GM21619 (cell line): Measurements from ENCODE around the gene KRTAP10-1.
"Not testable (repeated sequence)": the region's sequence is repeated elsewhere in the genome, so short reads cannot be mapped to it uniquely, and the experiment has no call there.

ENCODE experiments used
- ATAC-seq: cut with Tn5 transposase; IDR thresholded peaks from one replicate; pipeline ENCODE4 v1.9.1; 2021; ENCODE audit not compliant: unreplicated experiment

Gene KRTAP10-1

DNA sequence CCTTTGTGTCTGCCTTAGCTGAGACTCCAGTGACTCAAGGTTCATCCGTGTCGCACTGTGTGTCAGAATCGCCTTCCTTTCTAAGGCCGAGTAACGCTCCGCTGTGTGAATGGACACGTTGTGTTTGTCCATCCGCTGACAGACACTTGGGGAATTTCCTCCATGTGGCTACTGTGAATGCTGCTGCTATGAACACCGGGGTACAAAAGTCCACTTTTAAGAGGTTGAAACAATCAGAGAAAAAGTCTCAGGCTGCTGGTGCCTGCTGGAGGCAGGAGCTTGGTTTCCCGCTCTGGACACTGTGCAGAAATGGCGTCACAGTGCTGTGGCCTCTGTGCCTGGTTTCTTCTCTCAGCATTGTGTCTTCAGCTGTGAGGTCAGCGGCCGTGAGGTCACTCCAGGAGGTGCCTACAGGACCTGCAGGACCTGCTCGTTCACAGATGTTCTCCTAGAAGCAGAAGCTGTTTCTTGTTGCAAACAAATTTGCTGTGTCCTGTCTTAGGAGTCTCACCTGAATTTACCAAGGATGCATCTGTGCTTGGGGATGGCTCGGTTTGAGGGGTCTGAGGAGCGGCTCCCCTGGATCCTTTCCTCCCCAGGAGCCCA is 34.2 kb downstream of the KRTAP10-1 start:
- no peak for ATAC-seq

DNA sequence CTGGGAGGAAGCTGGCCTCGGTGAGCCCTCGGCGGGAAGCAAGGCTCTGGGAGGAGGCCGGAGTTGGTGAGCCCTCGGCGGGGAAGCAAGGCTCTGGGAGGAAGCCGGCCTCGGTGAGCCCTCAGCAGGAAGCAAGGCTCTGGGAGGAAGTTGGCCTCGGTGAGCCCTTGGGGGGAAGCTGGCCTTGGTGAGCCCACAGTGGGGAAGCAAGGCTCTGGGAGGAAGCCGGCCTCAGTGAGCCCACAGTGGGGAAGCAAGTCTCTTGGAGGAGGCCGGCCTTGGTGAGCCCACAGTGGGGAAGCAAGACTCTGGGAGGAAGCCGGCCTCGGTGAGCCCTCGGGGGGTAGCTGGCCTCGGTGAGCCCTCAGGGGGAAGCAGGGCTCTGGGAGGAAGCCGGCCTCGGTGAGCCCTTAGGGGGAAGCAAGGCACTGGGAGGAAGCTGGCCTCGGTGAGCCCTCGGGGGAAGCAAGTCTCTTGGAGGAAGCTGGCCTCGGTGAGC is 36.0 kb downstream of the KRTAP10-1 start:
- no peak for ATAC-seq

DNA sequence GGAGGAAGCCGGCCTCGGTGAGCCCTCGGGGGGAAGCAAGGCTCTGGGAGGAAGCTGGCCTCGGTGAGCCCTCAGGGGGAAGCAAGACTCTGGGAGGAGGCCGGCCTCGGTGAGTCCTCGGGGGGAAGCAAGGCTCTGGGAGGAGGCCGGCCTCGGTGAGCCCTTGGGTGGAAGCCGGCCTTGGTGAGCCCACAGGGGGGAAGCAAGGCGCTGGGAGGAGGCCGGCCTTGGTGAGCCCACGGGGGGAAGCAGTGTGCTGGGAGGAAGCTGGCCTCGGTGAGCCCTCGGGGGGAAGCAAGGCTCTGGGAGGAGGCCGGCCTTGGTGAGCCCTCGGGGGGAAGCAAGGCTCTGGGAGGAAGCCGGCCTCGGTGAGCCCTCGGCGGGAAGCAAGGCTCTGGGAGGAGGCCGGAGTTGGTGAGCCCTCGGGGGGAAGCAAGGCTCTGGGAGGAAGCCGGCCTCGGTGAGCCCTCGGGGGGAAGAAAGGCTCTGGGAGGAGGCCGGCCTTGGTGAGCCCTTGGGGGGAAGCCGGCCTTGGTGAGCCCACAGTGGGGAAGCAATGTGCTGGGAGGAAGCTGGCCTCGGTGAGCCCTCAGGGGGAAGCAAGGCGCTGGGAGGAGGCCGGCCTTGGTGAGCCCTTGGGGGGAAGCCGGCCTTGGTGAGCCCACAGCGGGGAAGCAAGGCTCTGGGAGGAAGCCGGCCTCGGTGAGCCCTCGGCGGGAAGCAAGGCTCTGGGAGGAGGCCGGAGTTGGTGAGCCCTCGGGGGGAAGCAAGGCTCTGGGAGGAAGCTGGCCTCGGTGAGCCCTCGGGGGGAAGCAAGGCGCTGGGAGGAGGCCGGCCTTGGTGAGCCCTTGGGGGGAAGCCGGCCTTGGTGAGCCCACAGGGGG is 36.7 kb downstream of the KRTAP10-1 start:
- ATAC-seq = not testable (repeated sequence)

DNA sequence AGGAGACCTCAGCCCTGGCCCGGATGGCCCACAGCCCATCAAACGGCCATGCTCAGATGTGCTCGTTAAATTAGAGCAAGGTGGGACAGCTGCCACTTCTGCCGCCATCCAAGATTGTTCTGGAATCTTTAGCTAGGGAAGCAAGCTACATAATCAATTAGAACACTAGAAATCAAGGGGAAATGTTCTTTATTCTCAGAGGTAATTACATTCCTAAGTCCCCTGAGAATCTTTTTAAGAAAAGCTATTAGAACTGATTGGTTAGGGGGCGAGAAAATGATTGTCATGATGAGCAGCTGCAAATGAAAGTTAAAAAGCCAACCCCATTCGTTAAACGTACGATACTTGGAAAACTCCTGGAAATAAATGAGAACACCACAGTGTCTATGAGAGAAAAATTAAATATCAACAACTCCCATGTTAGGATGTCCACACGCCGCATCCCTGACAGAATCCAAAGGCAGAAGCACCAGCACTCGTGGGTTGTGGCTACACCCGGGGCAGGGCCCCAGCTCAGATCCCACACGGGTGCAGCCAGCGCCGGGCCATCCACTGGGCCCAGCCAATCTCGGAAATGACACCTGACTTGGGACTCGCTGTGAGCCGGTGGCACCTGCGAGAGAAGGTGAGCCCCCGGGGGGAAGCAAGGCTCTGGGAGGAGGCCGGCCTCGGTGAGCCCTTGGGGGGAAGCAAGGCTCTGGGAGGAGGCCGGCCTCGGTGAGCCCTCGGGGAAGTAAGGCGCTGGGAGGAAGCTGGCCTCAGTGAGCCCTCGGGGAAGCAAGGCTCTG is 37.6 kb downstream of the KRTAP10-1 start:
- ATAC-seq = no peak

DNA sequence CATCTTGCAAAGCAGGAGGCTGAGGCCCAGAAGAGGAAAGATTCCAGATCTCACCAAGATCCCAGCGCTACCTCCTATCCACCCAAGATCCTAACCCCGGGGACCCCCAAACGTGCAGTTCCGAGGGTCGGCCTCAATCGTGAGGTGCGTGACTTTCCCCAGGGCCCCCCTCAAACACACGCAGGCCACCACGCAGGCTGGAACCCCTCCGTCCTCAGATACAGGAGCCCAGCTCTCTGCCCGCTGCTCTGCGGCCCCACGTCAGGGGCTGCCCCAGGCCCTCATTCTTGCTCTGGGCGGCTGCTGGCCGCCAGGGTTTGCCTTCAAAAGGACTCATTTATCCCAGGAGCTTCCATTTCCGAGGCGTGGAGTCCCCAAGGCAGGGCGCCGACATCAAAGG is 39.9 kb downstream of the KRTAP10-1 start:
- ATAC-seq = no peak

DNA sequence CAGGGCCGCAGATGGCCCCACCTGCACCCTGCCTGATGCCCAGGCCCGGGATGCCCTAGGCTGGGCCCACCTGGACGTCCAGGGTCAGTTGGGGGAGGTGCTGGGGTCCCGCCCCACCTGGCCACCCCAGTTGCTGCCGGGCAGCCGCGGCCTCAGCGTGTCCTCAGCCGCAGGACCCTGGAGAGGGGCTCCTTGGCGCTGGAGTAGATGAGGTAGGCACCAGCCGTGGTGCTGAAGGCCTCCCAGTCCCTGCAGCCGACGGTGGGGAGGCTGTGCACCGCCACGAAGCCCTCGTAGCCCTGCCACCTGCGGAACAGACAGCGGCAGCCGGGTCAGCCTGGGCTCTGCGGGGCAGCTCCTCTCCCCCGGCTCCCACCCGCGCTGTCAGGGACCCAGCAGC is 40.4 kb downstream of the KRTAP10-1 start:
- no peak for ATAC-seq

DNA sequence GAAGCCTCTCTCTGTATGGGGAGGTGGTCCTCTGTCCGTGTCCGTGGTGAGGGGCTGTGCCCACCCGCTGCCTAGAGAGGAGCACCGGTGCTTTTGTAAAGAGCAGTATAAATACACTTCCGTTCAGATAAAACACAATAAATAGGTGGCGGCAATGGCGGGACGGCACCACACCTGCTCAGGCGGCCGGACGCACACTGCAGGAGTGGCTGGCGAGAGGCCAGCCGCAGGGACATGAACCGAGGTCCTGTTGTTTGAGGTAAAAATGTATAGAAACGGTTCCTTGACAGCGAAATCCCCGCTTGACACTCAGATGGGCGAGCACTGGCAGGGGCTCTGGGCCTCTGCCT is 40.8 kb downstream of the KRTAP10-1 start:
- no peak for ATAC-seq

DNA sequence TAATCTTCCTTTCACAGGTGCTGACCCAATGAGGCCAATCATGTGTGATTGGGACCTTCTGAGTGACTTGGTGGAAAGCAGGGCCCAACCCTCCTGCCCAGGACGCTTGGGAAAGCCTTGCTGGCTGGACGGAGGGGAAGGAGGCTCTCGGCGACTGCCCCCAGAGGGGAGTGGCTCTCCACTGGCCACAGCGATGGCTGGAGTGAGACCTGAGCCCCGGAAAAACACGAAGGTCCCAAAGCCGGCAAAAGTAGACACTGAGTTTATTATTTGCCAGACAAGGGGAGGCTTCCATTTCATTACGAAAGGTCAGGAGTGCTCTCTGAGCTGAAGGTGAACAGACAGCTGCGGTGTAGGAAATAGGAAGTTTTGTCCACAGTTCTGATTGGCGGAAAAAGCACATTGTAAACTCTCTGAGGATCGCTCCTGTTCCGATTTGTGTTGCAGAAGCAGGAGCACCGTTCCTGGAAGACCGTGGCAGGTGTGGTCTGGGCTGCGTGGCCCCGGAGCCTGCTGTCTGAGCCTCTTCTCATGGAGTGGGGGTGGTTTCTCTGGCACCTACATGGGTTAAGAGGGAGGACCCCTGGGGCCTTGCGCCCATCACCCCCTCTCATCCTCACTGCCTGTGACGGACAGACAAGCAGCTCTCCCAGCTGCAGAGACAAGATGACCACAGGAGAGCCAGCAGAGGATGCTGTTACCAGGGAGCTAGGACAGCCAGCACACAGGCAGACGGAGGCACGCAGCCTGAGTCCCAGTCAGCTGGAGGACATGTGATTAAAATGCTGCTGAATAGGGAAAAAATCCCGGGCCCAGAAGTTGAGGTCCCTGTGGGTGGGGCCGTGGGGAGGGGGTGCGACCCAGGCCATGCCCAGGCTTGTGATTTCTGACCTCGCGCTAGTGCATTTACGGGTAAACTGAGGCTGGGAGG is 41.5 kb downstream of the KRTAP10-1 start:
- ATAC-seq = no peak

DNA sequence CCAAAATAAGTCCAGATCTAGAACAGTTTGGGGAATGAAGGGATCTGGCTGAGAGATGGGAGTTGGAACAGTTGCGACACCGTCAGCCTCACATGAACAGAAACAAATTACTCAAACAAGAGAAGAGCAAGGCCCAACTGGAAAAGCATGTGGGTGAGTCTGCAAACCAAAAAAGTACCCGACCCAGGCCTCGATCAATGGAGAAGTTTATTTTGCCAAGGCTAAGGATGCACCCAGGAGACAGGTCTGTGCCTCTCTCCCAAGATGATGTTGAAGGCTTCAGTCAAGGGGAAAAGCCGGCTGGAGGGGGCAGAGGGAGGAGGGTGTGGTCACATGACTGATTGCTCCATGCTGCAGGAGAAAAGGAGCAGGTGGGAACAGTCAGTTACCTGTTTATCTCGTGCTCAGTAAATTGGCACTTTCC is 42.3 kb downstream of the KRTAP10-1 start:
- no peak for ATAC-seq

DNA sequence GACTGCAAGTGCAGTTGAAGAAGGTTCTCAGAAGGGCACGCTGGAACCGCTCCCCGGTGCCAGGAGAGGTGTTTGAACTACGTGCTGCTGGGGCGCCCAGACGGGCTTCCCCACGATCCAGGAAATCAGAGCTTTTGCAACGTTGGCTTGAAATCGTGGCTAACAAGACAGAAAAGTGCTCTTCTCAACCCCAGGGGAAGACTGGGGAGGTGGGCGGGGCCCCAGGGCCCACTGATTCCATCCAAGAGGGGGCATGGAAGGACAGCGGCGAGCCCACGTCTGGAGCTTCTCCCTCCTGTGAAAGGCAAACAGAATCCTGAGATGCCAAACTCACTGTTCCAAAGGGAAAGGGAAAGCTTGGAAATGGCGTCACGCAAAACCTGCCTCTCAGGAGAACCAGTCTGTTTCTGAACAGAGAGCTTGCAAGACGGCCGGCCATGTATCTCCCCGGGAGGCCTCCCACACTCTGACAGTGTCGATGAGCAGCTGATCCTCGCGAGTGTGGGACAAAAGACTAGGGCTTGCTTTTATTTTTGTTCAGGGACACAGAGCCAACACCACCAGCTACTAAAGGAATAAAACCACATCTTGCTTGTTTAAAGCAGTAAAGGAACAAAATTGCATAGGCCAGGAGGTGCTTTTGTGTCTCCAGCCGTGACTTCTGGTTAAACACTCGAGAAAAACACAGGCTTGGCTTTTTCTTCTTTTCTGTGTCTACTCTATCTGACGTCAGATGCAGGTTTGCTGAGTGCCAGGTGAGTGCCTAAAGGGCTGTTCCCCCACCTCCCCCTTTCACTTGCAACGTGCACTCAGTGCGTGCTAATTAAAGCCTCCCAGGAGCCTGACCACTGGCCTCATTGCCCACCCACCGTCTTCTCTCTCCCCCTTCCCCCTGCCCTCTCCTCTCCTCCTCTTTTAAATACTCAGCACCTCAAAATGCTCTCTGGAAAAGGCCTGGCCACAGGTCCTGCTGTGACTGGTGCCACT is 43.1 kb downstream of the KRTAP10-1 start:
- no peak for ATAC-seq

DNA sequence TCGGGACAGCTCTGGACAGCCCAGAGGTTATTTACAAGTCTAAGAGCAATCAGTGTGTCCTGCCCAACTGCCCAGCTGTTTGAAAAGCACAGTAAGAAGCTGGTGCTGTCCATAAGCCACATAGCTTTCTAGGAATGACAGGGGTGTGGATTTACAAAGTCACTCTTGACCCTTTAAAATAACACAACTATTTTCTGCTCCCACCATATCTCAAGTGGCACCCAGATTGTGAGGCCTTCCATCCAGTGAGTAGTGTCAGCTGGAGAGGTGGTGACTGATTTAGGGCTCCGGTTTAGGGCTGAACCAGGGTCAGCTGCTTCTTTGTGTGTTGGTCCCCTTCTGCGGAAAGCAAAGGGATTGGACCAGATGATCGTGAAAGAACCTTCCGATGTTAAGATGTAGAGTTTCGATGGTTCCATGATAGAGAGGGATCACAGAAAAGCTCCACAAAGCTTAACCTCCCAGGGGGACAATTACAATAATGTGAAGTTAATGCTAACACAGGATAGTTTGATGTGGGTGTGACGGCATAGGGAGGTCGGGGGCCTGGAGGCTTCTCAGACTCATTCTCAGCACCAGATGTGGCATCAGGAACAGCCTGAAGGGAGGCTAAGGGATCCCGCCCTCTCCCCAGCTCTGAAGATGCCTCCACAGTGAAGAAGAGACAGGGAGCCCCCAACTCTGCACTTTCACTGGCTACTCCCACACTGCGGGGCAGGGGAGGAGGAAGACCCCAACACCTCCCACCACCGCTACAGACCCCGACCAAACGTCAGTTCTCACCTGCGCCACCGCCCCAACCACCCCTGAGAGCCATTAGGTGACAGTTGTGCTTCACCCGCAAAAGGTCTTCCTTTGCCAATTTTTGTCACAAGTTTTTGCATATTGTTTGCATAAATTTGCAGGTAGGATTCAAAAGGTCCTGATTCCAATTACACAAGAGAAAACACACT is 44.1 kb downstream of the KRTAP10-1 start:
- ATAC-seq = no peak

DNA sequence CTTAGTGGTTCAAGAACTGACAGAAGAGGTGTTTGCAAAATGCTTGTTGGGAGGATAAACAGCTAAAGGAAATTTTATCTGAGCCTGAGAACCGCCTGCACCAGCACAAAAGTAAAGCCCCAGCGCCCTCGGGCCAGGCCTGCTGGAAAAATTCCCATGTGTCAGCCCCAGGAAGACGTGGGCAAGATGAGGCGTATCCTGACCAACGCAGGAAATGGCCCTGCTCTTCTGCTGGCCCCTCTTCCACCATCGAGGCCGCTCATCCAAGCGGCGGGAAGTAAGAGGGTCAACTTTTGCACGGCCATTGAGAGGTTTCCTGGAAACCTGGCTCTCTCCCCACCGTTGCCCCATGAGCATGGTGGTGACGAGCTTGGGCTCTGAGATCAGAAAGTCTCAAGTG is 45.0 kb downstream of the KRTAP10-1 start:
- no peak for ATAC-seq

DNA sequence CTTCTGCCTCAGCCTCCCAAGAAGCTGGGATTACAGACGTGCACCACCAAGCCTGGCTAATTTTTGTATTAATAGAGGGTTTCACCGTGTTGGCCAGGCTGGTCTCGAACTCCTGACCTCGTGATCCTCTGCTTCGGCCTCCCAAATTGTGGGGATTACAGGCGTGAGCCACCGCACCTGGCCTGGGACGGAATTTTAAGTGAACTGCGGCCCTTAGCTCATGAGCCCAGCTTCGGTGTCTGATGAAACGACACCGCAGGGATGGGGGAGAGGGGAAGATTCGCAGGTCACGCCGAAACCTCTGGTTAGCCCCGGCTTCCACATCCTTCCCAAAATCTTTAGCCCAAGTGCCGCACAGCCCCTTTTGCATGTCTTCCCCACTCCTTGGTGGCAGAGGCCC is 45.6 kb downstream of the KRTAP10-1 start:
- no peak for ATAC-seq

DNA sequence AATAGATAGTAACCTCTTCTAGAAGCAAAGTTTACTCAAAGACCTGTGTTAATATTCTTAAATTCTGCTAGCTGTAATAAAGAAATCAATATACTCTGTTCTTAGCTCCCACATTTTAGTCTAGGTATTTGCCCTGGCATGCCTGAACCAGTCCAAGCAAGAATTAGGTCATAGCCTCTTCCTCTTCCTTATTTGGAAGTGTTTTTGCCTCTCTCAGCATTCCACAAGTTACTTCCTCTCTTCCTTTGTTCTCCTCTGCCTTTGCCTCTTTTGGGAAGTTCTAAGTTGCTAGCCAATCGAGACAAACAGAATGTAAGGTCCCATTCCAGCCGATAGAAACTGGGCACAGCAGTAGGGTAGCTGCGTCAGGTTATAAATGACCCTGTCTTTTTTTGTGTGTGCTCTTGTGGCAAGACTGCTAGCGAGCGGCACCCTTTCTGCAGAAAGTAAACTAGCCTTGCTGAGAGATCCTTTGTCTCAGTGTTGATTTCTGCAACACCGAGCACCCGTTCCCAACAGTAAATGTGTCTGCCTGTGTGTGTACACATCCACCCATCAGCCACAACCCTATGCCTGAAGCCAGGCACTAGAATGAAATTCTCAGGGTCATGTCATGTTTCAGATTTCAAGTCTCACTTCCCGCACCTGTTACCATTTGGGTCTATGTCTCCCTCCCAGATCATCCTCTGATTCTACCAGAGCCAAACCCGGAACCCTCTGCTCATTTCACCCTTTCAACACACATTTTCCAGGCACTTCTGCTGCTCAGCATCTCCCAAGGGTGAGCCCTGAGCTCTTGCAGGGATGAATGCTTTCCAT is 47.2 kb downstream of the KRTAP10-1 start:
- no peak for ATAC-seq

DNA sequence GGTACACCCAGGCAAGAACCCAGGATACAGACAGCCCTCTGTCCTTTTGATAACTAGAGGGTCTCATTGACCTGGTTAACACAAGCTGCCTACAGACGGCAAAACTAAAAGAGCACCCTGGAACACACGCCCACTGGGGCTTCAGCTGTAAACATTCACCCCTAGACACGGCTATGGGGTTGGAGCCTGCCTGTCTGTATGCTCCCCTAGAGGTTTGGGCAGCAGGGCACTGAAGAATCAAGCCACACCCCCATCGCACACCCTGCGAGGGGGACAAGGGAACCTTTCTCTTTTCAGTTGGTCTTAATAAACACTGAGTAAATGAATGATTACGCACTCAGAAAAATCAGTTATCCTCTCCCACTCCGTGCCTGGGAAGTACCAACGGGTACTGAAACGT is 49.2 kb downstream of the KRTAP10-1 start:
- no peak for ATAC-seq

DNA sequence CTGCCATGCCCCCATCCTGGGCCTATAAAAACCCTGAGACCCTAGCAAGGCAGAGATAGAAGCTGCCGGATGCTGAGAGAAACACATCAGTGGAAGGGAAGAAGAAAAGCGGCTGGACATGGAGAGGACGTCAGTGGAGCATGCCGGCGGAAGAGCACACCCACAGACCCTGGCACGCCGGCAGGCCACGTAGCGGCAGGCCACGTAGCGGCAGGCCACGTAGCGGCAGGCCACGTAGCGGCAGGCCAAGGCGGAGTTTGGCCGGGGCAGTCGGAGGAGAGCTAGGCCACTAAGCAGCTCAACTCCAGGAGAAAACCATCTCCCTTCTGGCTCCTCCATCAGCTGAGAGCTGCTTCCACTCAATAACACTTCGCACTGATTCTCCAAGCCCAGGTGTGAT is 49.6 kb downstream of the KRTAP10-1 start:
- ATAC-seq = no peak

DNA sequence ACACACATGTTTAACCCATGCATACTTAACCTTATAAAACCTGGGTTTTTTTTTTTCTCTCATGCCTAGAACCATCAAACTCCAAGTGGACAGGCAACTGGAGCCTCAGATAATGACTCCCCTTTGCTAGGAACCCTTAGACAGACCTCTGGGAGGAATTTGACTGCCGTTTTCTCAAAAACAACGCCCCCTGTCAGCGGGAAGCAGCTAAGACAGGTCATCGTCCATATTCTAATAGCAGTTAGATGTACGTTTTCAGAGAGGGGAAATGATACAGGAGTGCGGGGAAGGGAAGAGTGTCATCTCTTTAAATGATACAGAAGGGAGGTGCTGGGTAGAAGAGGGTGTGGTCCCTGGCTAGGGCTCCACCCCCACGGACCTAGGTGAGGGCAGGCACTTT is 50.0 kb downstream of the KRTAP10-1 start:
- ATAC-seq = no peak
